22Rv1 (cell line): Measurements from ENCODE around the gene GLI2.

Source experiments
- ZFX ChIP-seq: fragments of 450-650 bp; IDR thresholded peaks from 2 replicates; pipeline ENCODE4 v1.6.1; 2017; ENCODE audit warnings: antibody characterized with exemption, borderline replicate concordance
- TF ChIP-seq, protein P1 (sequence below): fragments of 450-650 bp; IDR thresholded peaks from 2 replicates; pipeline ENCODE4 v1.5.1; 2017; ENCODE audit warnings: mild to moderate bottlenecking

DNA sequence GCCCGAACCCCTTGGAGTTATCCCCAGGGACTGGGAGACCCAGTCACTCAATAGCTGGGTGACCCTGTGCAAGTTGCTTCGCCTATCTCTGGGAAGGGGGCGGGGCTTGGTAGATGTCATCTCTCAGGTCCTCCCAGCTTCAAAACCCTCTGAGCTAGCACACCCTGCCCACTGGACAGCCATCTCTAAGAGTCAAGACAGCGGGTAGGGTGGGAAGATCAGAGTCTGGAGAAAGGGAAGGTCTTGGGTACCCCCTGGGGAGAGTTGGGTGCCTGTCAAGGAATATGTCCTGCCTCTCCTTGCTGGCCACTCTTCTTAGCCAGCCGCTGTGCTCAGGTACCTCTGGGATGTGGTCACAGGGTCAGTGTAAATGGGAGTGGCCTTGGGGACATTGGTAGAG, 8.0 kb downstream of the GLI2 start:
- TF ChIP-seq, protein P1, sequence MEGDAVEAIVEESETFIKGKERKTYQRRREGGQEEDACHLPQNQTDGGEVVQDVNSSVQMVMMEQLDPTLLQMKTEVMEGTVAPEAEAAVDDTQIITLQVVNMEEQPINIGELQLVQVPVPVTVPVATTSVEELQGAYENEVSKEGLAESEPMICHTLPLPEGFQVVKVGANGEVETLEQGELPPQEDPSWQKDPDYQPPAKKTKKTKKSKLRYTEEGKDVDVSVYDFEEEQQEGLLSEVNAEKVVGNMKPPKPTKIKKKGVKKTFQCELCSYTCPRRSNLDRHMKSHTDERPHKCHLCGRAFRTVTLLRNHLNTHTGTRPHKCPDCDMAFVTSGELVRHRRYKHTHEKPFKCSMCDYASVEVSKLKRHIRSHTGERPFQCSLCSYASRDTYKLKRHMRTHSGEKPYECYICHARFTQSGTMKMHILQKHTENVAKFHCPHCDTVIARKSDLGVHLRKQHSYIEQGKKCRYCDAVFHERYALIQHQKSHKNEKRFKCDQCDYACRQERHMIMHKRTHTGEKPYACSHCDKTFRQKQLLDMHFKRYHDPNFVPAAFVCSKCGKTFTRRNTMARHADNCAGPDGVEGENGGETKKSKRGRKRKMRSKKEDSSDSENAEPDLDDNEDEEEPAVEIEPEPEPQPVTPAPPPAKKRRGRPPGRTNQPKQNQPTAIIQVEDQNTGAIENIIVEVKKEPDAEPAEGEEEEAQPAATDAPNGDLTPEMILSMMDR, result no peak
- TF ChIP-seq ZFX, result no peak
